ENCODE data around the gene DOCK4. TPM values are rescaled to one million over a fixed set of nuclear protein-coding genes. Genes with fewer than 3 reads are reported as not detected.

Gene DOCK4
- total RNA-seq, 4 donors from 2014 or later, result 6.4 to 20.5 (median 9.7) TPM

DNA sequence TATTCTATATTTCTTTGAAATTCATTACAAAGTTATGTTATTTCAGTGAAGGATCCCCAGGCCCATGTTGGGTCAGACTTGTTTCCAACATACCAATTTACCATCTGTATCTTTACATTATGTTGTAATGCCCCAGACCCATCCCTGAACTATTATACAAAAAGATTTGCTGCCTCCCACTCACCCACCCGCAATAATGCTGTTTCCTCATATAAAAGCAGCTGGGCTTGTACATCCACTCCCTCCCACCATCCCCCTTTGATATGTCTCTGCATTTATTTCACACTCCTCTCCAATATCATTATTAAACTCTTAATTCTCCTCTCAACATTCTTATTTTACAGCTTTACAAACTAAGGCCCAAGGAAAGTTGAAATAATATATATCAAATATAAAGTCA, 153.7 kb downstream of the DOCK4 start:
- H3K4me1 ChIP-seq, result peaks cover 6% of the 10 kb centered on the region
- 73% methylated on average over 1 of the region's 1 CpG for WGBS
- TF ChIP-seq POLR2A (IDR thresholded peaks at IDR 0.05), result no peak
- TF ChIP-seq EP300 (IDR thresholded peaks at IDR 0.05), result no peak
- TF ChIP-seq, protein P1, sequence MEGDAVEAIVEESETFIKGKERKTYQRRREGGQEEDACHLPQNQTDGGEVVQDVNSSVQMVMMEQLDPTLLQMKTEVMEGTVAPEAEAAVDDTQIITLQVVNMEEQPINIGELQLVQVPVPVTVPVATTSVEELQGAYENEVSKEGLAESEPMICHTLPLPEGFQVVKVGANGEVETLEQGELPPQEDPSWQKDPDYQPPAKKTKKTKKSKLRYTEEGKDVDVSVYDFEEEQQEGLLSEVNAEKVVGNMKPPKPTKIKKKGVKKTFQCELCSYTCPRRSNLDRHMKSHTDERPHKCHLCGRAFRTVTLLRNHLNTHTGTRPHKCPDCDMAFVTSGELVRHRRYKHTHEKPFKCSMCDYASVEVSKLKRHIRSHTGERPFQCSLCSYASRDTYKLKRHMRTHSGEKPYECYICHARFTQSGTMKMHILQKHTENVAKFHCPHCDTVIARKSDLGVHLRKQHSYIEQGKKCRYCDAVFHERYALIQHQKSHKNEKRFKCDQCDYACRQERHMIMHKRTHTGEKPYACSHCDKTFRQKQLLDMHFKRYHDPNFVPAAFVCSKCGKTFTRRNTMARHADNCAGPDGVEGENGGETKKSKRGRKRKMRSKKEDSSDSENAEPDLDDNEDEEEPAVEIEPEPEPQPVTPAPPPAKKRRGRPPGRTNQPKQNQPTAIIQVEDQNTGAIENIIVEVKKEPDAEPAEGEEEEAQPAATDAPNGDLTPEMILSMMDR (IDR thresholded peaks at IDR 0.05), result no peak
- TF ChIP-seq POLR2AphosphoS5 (IDR thresholded peaks at IDR 0.05), result no peak
- H3K36me3 ChIP-seq, result no peaks in the 10 kb centered on the region
- H3K4me3 ChIP-seq, result no peak overlapping the region
- no peak overlapping the region for H3K27ac ChIP-seq
- no peaks in the 10 kb centered on the region for H3K27me3 ChIP-seq
- no peak for DNase-seq (ENCODE audit: low spot score in 2 of 2)
- H3K9me3 ChIP-seq, result no peaks in the 10 kb centered on the region

DNA sequence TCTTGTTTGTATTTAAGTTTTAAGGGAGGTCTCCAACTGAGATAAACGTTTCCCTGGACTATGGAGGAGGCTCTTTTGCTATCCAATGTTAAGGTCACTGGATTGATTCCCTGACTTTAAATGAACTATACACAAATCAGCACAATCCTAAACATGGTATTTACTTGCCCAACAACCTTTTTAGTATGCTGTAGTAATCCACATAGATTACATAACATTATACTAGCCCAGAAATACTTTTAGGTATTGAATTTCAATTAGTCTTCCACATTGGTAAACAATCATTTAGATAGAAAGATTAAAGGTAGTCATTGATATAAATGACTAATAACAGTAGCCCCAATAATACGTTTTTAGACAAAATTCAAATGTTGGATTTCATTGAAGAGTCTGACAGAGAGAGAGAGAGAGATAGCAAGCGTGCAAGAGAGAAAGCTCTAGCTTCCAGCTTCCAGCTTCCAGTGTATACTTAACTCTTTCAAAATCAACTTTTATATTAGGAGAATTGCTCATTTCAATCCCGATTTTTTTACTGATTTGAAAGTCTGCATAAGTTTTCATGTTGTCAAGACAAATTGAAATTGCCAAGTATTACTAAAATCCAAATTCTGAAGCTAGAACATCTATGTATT, 155.8 kb downstream of the DOCK4 start:
- no peak for DNase-seq (ENCODE audit: low spot score in 2 of 2)
- H3K27me3 ChIP-seq, result no peaks in the 10 kb centered on the region
- H3K4me1 ChIP-seq, result peaks cover 6% of the 10 kb centered on the region
- no peaks in the 10 kb centered on the region for H3K9me3 ChIP-seq
- no peak overlapping the region for H3K27ac ChIP-seq
- H3K36me3 ChIP-seq, result no peaks in the 10 kb centered on the region
- 53% methylated on average over 4 of the region's 4 CpGs for WGBS
- no peak overlapping the region for H3K4me3 ChIP-seq
- no peak for TF ChIP-seq EP300 (IDR thresholded peaks at IDR 0.05)
- no peak for TF ChIP-seq POLR2AphosphoS5 (IDR thresholded peaks at IDR 0.05)
- TF ChIP-seq, protein P1 (IDR thresholded peaks at IDR 0.05), result no peak
- no peak for TF ChIP-seq POLR2A (IDR thresholded peaks at IDR 0.05)

DNA sequence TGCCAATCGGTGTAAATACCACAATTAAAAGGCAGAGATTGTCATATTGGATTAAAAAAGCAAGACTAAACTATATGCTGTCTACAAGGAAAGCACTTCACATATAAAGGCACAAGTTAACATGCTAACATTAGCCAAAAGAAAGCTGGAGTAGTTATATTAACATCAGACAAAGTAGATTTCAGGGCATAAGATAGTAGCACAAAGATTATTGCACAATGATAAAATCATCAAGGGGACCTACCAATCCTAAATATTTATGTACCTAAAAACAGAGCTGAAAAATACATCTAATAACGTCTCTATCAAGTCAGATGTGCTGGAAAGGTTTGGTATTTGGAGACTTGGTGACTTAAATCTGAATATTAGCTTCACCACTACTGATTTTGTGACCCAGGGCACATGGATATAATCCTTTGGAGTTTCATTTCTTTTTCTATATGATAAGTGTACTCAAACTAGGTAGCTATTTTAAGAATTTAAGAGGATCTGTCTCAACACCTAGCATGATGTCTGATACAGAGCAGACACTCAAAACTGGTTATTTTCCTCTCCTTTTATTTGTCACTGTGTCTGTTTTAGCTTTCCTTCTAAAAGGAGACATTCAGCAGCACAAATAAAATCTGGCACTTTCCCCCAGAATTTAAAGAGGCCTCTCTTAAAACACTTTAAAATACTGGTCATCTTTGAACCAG, 156.5 kb downstream of the DOCK4 start:
- H3K36me3 ChIP-seq, result no peaks in the 10 kb centered on the region
- 77% methylated on average over 2 of the region's 2 CpGs for WGBS
- no peak for DNase-seq (ENCODE audit: low spot score in 2 of 2)
- no peak overlapping the region for H3K27ac ChIP-seq
- no peaks in the 10 kb centered on the region for H3K27me3 ChIP-seq
- H3K4me3 ChIP-seq, result no peak overlapping the region
- H3K9me3 ChIP-seq, result no peaks in the 10 kb centered on the region
- H3K4me1 ChIP-seq, result peaks cover 6% of the 10 kb centered on the region
- TF ChIP-seq, protein P1 (IDR thresholded peaks at IDR 0.05), result no peak
- no peak for TF ChIP-seq POLR2AphosphoS5 (IDR thresholded peaks at IDR 0.05)
- no peak for TF ChIP-seq EP300 (IDR thresholded peaks at IDR 0.05)
- TF ChIP-seq POLR2A (IDR thresholded peaks at IDR 0.05), result no peak

DNA sequence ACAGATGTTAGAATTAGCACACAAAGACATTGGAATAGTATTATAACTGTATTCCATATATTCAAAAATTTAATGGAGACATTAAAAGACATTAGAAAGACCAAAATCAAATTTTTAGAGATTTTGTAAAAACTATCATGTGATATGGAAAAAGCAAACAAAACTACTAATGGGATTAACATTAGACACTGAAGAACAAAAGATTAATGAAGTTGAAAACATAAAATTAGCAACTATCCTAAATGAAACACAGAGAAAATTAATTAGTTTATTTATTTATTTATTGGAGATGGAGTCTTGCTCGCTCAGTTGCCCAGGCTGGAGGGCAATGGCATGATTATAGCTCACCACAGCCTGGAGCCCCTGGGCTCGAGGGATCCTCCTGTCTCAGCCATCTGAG, 158.8 kb downstream of the DOCK4 start:
- no peaks in the 10 kb centered on the region for H3K36me3 ChIP-seq
- no peak overlapping the region for H3K4me3 ChIP-seq
- no peaks in the 10 kb centered on the region for H3K4me1 ChIP-seq
- H3K27ac ChIP-seq, result no peak overlapping the region
- WGBS, result 100% methylated on average over 2 of the region's 2 CpGs
- DNase-seq (ENCODE audit: low spot score in 2 of 2), result no peak
- TF ChIP-seq POLR2AphosphoS5 (IDR thresholded peaks at IDR 0.05) (no peak), POLR2A (IDR thresholded peaks at IDR 0.05) (no peak), EP300 (IDR thresholded peaks at IDR 0.05) (no peak)
- TF ChIP-seq, protein P1 (IDR thresholded peaks at IDR 0.05), result no peak
- no peaks in the 10 kb centered on the region for H3K27me3 ChIP-seq
- H3K9me3 ChIP-seq, result no peaks in the 10 kb centered on the region

DNA sequence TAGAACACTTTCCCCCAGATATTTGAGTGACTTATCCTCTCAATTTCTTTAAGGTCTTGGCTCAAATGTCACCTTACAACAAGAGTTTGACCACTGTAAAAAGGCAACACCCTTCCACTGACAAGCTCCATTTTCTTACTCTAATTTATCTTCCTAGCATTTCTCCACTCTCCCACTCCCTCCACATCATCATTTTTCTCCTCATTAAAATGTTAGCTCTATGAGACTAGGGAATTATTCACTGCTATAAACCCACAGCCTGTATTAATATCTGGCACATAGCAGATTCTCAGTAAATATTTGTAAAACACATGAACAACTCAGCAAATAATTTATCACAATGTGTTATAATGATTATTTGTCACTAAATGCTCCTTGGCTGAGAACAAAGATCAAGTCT, 161.0 kb downstream of the DOCK4 start:
- TF ChIP-seq, protein P1 (IDR thresholded peaks at IDR 0.05), result no peak
- TF ChIP-seq EP300 (IDR thresholded peaks at IDR 0.05) (no peak), POLR2A (IDR thresholded peaks at IDR 0.05) (no peak), POLR2AphosphoS5 (IDR thresholded peaks at IDR 0.05) (no peak)
- H3K4me1 ChIP-seq, result no peaks in the 10 kb centered on the region
- H3K27ac ChIP-seq, result no peak overlapping the region
- DNase-seq (ENCODE audit: low spot score in 2 of 2), result no peak
- H3K4me3 ChIP-seq, result no peak overlapping the region
- no peaks in the 10 kb centered on the region for H3K27me3 ChIP-seq
- H3K36me3 ChIP-seq, result no peaks in the 10 kb centered on the region
- no peaks in the 10 kb centered on the region for H3K9me3 ChIP-seq
